IMR-90 (cell line): ENCODE data around the gene CSTB. TPM values are rescaled to one million over a fixed set of nuclear protein-coding genes. Genes with fewer than 3 reads are reported as not detected.

Source experiments
- ATAC-seq: fragments of 200-7000 bp; cut with Tn5 transposase; 2 replicates; pipeline ENCODE4 v1.9.1; 2020; ENCODE audit warnings: low read depth, mild to moderate bottlenecking, moderate library complexity
- BruUV-seq: library from RNA; stranded (reverse); fragments of 400-500 nt; replicated peaks from 2 replicates; lab custom pipeline; 2021; lab: Mats Ljungman, UMichigan
- CTCF ChIA-PET: fragments of 300-600 bp; formaldehyde crosslinking; extraction: SDS; loops from one replicate; lab custom pipeline; 2021; ENCODE audit warnings: antibody characterized with exemption; lab: Yijun Ruan, JAX
- POLR2A ChIA-PET: fragments of 300-600 bp; sonication (Branson Sonifier 250); formaldehyde crosslinking; loops from one replicate; lab custom pipeline; 2022; ENCODE audit warnings: antibody characterized with exemption; ENCODE audit not compliant: unreplicated experiment; lab: Charles Lee
- DNase-seq: peaks from one replicate; pipeline ENCODE4 v3.0.0; 2013
- H2AFZ ChIP-seq: replicated peaks from 2 replicates; pipeline ENCODE3; 2013; ENCODE audit warnings: low read length, mild to moderate bottlenecking; ENCODE audit not compliant: poor library complexity
- H2AK5ac ChIP-seq: 2 replicates; pipeline ENCODE4 v1.6.1; 2013; ENCODE audit warnings: low read depth, low read length, inconsistent platforms
- H2AK9ac ChIP-seq: replicated peaks from 2 replicates; pipeline ENCODE3; 2013; ENCODE audit warnings: mild to moderate bottlenecking, low read depth, low read length, moderate library complexity; ENCODE audit not compliant: poor library complexity
- H2BK120ac ChIP-seq: 2 replicates; pipeline ENCODE4 v1.6.1; 2013; ENCODE audit warnings: low read depth, low read length, inconsistent platforms
- H2BK15ac ChIP-seq: 3 replicates; pipeline ENCODE4 v1.6.1; 2013; ENCODE audit warnings: low read depth, low read length, inconsistent platforms
- H2BK20ac ChIP-seq: 2 replicates; pipeline ENCODE4 v1.6.1; 2013; ENCODE audit warnings: low read depth, mild to moderate bottlenecking, inconsistent platforms, low read length, moderate library complexity
- H2BK5ac ChIP-seq: 2 replicates; pipeline ENCODE4 v1.6.1; 2013; ENCODE audit warnings: mild to moderate bottlenecking, low read depth, low read length, inconsistent platforms; ENCODE audit not compliant: poor library complexity, severe bottlenecking
- H3K14ac ChIP-seq: replicated peaks from 2 replicates; pipeline ENCODE4 v1.6.1; 2013; ENCODE audit warnings: low read depth, low read length, inconsistent platforms
- H3K18ac ChIP-seq: 2 replicates; pipeline ENCODE4 v1.6.1; 2013; ENCODE audit warnings: low read depth, low read length, control low read depth
- H3K23ac ChIP-seq: 2 replicates; pipeline ENCODE4 v1.6.1; 2013; ENCODE audit warnings: low read depth, low read length, inconsistent platforms
- H3K27ac ChIP-seq: 2 replicates; pipeline ENCODE4 v1.5.1; 2013; ENCODE audit warnings: mild to moderate bottlenecking, control low read depth, low read length; ENCODE audit not compliant: insufficient read depth
- H3K27me3 ChIP-seq: 2 replicates; pipeline ENCODE4 v1.6.1; 2013; ENCODE audit warnings: low read length; ENCODE audit not compliant: control insufficient read depth, insufficient read depth
- H3K36me3 ChIP-seq: 2 replicates; pipeline ENCODE4 v1.6.1; 2013; ENCODE audit warnings: low read length, mixed read lengths; ENCODE audit not compliant: control insufficient read depth, insufficient read depth
- H3K4ac ChIP-seq: 2 replicates; pipeline ENCODE4 v1.6.1; 2013; ENCODE audit warnings: low read depth, low read length, inconsistent platforms
- H3K4me1 ChIP-seq: 2 replicates; pipeline ENCODE4 v1.6.1; 2013; ENCODE audit warnings: low read length, mixed read lengths; ENCODE audit not compliant: control insufficient read depth, insufficient read depth
- H3K4me2 ChIP-seq: 2 replicates; pipeline ENCODE4 v1.6.1; 2013; ENCODE audit warnings: low read depth, mild to moderate bottlenecking, control low read depth, low read length, moderate library complexity
- H3K4me3 ChIP-seq: 2 replicates; pipeline ENCODE4 v1.5.1; 2013; ENCODE audit warnings: low read depth, mild to moderate bottlenecking, control low read depth, low read length, moderate library complexity; ENCODE audit not compliant: insufficient read depth
- H3K56ac ChIP-seq: 2 replicates; pipeline ENCODE4 v1.6.1; 2013; ENCODE audit warnings: low read length, inconsistent platforms; ENCODE audit not compliant: insufficient read depth; ENCODE audit errors: extremely low read depth
- H3K79me1 ChIP-seq, 2 experiments: 2 replicates each; pipeline ENCODE4 v1.6.1; 2013; ENCODE audit warnings: low read length in 2 of 2, inconsistent platforms in 1 of 2, low read depth in 1 of 2
- H3K9ac ChIP-seq: 2 replicates; pipeline ENCODE4 v1.6.1; 2013; ENCODE audit warnings: low read depth, low read length, control low read depth
- H3K9me1 ChIP-seq: 2 replicates; pipeline ENCODE4 v1.6.1; 2013; ENCODE audit warnings: low read length, inconsistent platforms; ENCODE audit not compliant: insufficient read depth
- H3K9me3 ChIP-seq: 2 replicates; pipeline ENCODE4 v1.6.1; 2013; ENCODE audit warnings: low read length; ENCODE audit not compliant: control insufficient read depth, insufficient read depth
- H4K20me1 ChIP-seq: 2 replicates; pipeline ENCODE4 v1.6.1; 2013; ENCODE audit warnings: low read length, inconsistent platforms; ENCODE audit not compliant: insufficient read depth
- H4K5ac ChIP-seq: 2 replicates; pipeline ENCODE4 v1.6.1; 2013; ENCODE audit warnings: mild to moderate bottlenecking, low read depth, low read length, control low read depth
- H4K8ac ChIP-seq, 2 experiments: 2 replicates each; pipeline ENCODE4 v1.6.1; 2013; ENCODE audit warnings: low read depth in 2 of 2, low read length in 2 of 2, control low read depth in 1 of 2, inconsistent platforms in 1 of 2
- H4K91ac ChIP-seq: 2 replicates; pipeline ENCODE4 v1.6.1; 2013; ENCODE audit warnings: low read depth, low read length, inconsistent platforms; ENCODE audit not compliant: insufficient read depth
- BHLHE40 ChIP-seq: fragments of 150-350 bp; IDR thresholded peaks from 2 replicates; pipeline ENCODE4 v1.6.1; 2016; ENCODE audit warnings: mild to moderate bottlenecking, low read depth, low read length
- CEBPB ChIP-seq: IDR thresholded peaks from 2 replicates; pipeline ENCODE4 v1.6.1; 2012; ENCODE audit warnings: low read depth, low read length, improper control_type of control experiment
- CTCF ChIP-seq: conservative IDR thresholded peaks from 2 replicates; pipeline ENCODE4 v1.5.1; 2012; ENCODE audit warnings: mild to moderate bottlenecking, low read depth, low read length, improper control_type of control experiment
- FOS ChIP-seq: fragments of 150-350 bp; IDR thresholded peaks from 2 replicates; pipeline ENCODE4 v1.6.1; 2016; ENCODE audit warnings: low read depth, low read length
- MAFK ChIP-seq: IDR thresholded peaks from 2 replicates; pipeline ENCODE4 v1.6.1; 2012; ENCODE audit warnings: low read depth, low read length, improper control_type of control experiment
- POLR2A ChIP-seq: IDR thresholded peaks from 2 replicates; pipeline ENCODE4 v1.6.1; 2012; ENCODE audit warnings: mild to moderate bottlenecking, low read depth, low read length
- RCOR1 ChIP-seq: IDR thresholded peaks from 2 replicates; pipeline ENCODE4 v1.6.1; 2012; ENCODE audit warnings: mild to moderate bottlenecking, low read length, improper control_type of control experiment; ENCODE audit not compliant: insufficient replicate concordance
- SMC3 ChIP-seq: fragments of 150-350 bp; IDR thresholded peaks from 2 replicates; pipeline ENCODE4 v1.6.1; 2016; ENCODE audit warnings: low read depth, mild to moderate bottlenecking, antibody characterized with exemption, low read length, moderate library complexity
- USF2 ChIP-seq: fragments of 150-350 bp; IDR thresholded peaks from 2 replicates; pipeline ENCODE4 v1.6.1; 2017; ENCODE audit warnings: mild to moderate bottlenecking, antibody characterized with exemption, low read length, low read depth
- WGBS, 2 experiments: methylation state at CpG; one replicate each; pipeline versions ENCODE4 v1.1.5 to v1.1.7; 2013; ENCODE audit warnings: missing lambda C conversion rate in 2 of 2; ENCODE audit not compliant: insufficient read length in 1 of 2; ENCODE audit errors: extremely low coverage in 2 of 2; 5-methylcytosine and 5-hydroxymethylcytosine counted together
- dilution Hi-C: fragments of 300-500 bp; cut with HindIII; formaldehyde crosslinking; loops from one replicate; pipeline ENCODE4 v1.14.3; 2018; ENCODE audit warnings: low sequenced_read_pairs; ENCODE audit not compliant: unreplicated experiment
- in situ Hi-C: fragments of 300-500 bp; cut with MboI; formaldehyde crosslinking; loops from 3 replicates; pipeline ENCODE4 v1.14.3; 2019; ENCODE audit warnings: low sequenced_read_pairs, inconsistent platforms, mixed read lengths
- intact Hi-C: fragments of 100-400 bp; cut with micrococcal nuclease; formaldehyde crosslinking; loops from 2 replicates; pipeline ENCODE4 v1.10.0; 2022
- polyA plus RNA-seq, 3 experiments: library from polyadenylated mRNA; depleted of rRNA; stranded (reverse); fragments of >200 nt; gene quantifications; 2 replicates each; pipeline ENCODE4 v1.2.3, GENCODE V29; 2012; ENCODE audit warnings: low replicate concordance in 1 of 3
- total RNA-seq: library from RNA; depleted of rRNA; stranded (reverse); fragments of >200 nt; gene quantifications from 2 replicates; pipeline ENCODE4 v1.2.3, GENCODE V29; 2012

CSTB gene
- total and polyA plus RNA-seq, 2 of the 4 experiments (the other 2 are of a cell fraction): 6.1 to 71.7 TPM

- Histone ChIP-seq H3K23ac (no peak overlapping the region), H3K79me1 (peaks cover 0 to 6% of the 10 kb centered on the region in 2 experiments; a peak in 1 of 4 replicates), H3K4me1 (peaks cover 8% of the 10 kb centered on the region; the same call in 1 of the 2 replicates), H3K9me3 (peaks cover 3% of the 10 kb centered on the region; the same call in 1 of the 2 replicates), H3K18ac (no peak overlapping the region), H3K27me3 (no peaks in the 10 kb centered on the region), H3K9me1 (peaks cover 2% of the 10 kb centered on the region), H4K8ac (no peak overlapping the region), H4K20me1 (0 out of 2 replicates have a peak, but pooled peaks cover 4% of the 10 kb centered on the region), H3K56ac (no peak overlapping the region), H2AFZ (no peak overlapping the region), H3K27ac (no peak overlapping the region), H3K36me3 (peaks cover 46% of the 10 kb centered on the region), H3K14ac (no peak overlapping the region), H2BK5ac (no peak overlapping the region), H3K4me2 (no peak overlapping the region), H2AK5ac (no peak overlapping the region), H3K9ac (no peak overlapping the region), H2AK9ac (no peak overlapping the region), H2BK15ac (no peak overlapping the region), H3K4ac (no peak overlapping the region), H3K4me3 (no peak overlapping the region), H2BK120ac (no peak overlapping the region), H4K91ac (no peak overlapping the region), H2BK20ac (no peak overlapping the region), H4K5ac (no peak overlapping the region)
- no peak for TF ChIP-seq FOS
- TF ChIP-seq BHLHE40: no peak
- no peak for TF ChIP-seq POLR2A
- no peak for TF ChIP-seq USF2
- no peak for TF ChIP-seq RCOR1
- TF ChIP-seq MAFK: no peak
- TF ChIP-seq CEBPB: no peak
- no peak for TF ChIP-seq SMC3
- TF ChIP-seq CTCF: no peak
- DNase-seq (no peak), ATAC-seq (no peak)
- in situ Hi-C loops (no loop called here), intact Hi-C loops (no loop called here), dilution Hi-C loops (no loop called here)
- CTCF ChIA-PET: interaction anchor here (0.6 kb wide), 1 partner anchor 37 kb away, joined by 4 read pairs; no protein-coding TSS in a partner anchor
- WGBS, 2 experiments: 90% methylated on average over 7 of the region's 18 CpGs; no CpG with 5 or more reads in 1 of the 2 experiments
- POLR2A ChIA-PET: no interaction called here
- BruUV-seq: no TSS peak
Observed at GRCh38 chr21:43761886-43762285, 14.2 kb downstream of the CSTB start.
